ENCODE measurements around the gene GARIN6.

Gene GARIN6

DNA sequence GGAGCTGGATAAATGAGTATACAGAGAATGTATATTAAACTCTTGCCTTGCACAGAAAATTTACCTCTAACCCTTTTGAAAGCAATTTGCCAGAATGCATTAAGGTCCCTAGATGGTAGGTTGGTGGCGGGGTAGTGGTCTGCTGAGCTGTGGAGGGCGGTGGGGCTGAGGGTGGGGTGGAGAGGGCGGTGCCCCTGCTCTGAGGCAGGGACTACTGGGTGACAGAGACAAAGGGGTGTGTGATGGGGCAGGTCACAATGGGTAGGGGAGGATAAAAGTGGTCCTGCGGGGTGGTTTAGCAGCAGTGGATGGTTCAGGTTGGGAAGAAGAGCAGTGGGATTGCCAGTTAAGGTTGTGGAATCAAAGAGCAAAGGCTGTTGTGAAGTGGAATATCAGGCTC is at the start of gene GARIN6:
Gene GARIN6, plus strand, starts transcription at position 301 of the 400 bp plus-strand sequence. CDS start 422 bp downstream, outside the sequence.
- TF ChIP-seq, protein P1, sequence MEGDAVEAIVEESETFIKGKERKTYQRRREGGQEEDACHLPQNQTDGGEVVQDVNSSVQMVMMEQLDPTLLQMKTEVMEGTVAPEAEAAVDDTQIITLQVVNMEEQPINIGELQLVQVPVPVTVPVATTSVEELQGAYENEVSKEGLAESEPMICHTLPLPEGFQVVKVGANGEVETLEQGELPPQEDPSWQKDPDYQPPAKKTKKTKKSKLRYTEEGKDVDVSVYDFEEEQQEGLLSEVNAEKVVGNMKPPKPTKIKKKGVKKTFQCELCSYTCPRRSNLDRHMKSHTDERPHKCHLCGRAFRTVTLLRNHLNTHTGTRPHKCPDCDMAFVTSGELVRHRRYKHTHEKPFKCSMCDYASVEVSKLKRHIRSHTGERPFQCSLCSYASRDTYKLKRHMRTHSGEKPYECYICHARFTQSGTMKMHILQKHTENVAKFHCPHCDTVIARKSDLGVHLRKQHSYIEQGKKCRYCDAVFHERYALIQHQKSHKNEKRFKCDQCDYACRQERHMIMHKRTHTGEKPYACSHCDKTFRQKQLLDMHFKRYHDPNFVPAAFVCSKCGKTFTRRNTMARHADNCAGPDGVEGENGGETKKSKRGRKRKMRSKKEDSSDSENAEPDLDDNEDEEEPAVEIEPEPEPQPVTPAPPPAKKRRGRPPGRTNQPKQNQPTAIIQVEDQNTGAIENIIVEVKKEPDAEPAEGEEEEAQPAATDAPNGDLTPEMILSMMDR (IDR thresholded peaks at IDR 0.05; ENCODE audit: low read depth, low read length, missing control alignments): no peak
- no peak for DNase-seq (ENCODE audit: extremely low read depth, low read depth)
- no peak within 1 kb of the TSS for H3K4me3 ChIP-seq (replicated peaks; ENCODE audit: low read depth, low read length)

- no peak overlapping the region for H3K4me3 ChIP-seq (replicated peaks; ENCODE audit: low read depth, low read length)
- TF ChIP-seq, protein P1 (IDR thresholded peaks at IDR 0.05; ENCODE audit: low read depth, low read length, missing control alignments): no peak
- DNase-seq (ENCODE audit: extremely low read depth, low read depth): no peak
Observed at GRCh38 chr12:99598785-99599184, 48.8 kb upstream of the GARIN6 start.

DNA sequence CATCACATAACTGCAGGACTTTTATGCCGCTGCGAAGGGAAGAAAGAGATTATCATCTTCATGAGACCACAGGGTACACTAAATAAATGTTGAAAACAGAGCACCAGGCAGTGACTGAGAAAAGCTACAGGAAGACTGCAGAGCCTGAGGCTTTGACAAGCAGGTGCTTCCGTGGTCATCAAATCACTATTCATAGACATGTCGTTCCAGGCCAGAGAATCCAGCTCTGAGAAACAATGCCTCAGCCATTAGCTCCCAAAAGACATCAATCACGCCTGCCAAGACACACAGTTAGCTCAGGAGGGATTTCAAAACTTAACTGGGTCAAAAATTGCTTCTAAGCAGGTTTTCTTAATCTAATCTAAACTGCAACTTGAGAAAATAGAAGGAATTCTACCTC is 47.2 kb upstream of the GARIN6 start:
- no peak overlapping the region for H3K4me3 ChIP-seq (replicated peaks; ENCODE audit: low read depth, low read length)
- TF ChIP-seq, protein P1 (IDR thresholded peaks at IDR 0.05; ENCODE audit: low read depth, low read length, missing control alignments): no peak
- DNase-seq (ENCODE audit: extremely low read depth, low read depth): no peak

DNA sequence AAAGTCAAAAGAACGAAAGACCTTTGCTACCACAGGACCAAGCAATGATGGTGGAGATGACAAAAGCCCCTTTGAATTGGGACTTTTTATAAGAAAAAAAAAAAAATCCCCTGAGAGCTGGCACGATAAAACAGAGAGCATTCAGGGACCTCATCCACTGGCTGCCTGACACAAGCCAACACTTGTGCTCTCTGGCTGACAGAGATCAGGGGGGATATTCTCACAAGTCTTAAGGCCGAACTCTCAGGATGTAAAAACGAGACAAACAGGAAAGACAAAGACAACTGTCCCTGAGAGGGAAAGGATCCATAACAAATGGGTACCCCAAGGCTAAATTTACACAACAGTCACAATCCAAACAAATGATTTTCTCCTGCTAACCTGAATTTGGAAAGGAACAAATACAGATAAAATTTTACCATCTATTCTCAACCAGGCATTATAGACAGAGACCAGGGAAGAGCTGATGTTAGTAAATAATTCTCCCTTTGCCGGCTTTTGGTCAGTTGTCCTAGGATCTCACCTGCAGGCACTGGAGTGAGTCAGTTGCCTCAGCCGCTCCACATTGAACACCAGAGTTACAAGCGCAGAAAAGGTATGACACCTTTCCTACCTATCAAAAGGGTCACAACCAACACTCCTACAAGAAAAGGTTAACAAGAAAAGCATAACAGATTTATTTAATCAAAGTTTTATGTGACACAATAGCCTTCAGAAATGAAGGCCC is 37.9 kb upstream of the GARIN6 start:
- TF ChIP-seq, protein P1 (IDR thresholded peaks at IDR 0.05; ENCODE audit: low read depth, low read length, missing control alignments): no peak
- no peak for DNase-seq (ENCODE audit: extremely low read depth, low read depth)
- no peak overlapping the region for H3K4me3 ChIP-seq (replicated peaks; ENCODE audit: low read depth, low read length)

DNA sequence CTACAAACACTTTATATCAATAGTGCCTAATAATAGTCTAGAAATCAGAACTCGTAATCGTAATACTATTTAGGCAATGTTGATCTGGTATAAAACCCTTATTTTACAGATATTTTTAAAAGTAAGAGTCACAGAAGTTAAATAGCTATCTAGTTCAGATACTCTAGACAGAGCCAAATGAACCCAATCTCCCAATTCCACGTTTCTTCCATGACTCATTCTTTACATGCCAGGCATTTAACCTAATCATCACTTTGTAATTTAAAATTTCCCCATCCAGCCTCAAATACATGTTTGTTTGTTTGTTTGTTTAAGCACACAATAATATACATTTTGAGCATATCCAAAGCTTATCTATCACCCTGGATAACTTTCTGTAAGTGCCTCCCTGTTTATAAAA is 36.4 kb upstream of the GARIN6 start:
- DNase-seq (ENCODE audit: extremely low read depth, low read depth): no peak
- H3K4me3 ChIP-seq (replicated peaks; ENCODE audit: low read depth, low read length): no peak overlapping the region
- TF ChIP-seq, protein P1 (IDR thresholded peaks at IDR 0.05; ENCODE audit: low read depth, low read length, missing control alignments): no peak

DNA sequence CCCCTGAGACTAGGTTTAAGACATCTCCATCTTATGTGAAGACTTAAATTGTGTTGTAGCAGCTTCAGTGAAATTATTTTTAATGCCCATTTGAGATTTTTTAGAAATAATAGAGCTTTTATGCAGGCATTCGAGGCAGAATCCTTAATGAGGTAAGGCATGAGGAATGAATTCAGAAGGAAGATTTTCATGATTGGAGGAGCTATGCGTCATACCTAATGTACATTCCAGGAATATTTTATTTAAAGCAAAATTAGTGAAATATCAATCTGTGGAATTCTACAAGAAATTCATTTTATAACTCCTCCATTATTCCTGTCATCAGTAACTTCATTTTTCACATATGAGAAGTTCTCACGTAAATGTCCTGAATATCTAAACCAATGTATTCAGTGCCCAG is 36.0 kb upstream of the GARIN6 start:
- no peak for DNase-seq (ENCODE audit: extremely low read depth, low read depth)
- H3K4me3 ChIP-seq (replicated peaks; ENCODE audit: low read depth, low read length): no peak overlapping the region
- TF ChIP-seq, protein P1 (IDR thresholded peaks at IDR 0.05; ENCODE audit: low read depth, low read length, missing control alignments): no peak

DNA sequence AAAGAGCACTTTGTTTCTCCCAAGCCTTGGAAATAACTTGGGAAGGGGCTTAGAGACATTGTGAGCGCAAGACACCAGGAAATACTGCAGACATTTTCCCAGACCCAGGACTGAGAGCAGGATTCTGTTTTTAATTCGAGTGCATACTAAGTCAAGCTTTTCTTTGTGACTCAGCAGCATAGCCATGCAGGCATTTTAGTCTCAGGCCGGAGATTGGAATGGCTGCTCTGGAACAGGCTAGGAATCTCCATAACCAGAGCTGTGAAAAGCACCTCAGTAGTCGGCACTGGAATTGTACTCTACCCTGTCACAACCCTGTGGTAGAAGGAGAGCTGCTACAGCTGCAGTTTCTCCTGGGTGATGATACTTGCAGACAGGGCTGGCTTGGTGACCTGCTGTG is 28.9 kb upstream of the GARIN6 start:
- DNase-seq (ENCODE audit: extremely low read depth, low read depth): no peak
- TF ChIP-seq, protein P1 (IDR thresholded peaks at IDR 0.05; ENCODE audit: low read depth, low read length, missing control alignments): no peak
- H3K4me3 ChIP-seq (replicated peaks; ENCODE audit: low read depth, low read length): no peak overlapping the region

Measured in HFF-Myc (cell line).